ENCODE results near the gene HNF4A.
"Not testable (repeated sequence)": the region's sequence is repeated elsewhere in the genome, so short reads cannot be mapped to it uniquely, and the experiment has no call there.

Gene HNF4A

DNA sequence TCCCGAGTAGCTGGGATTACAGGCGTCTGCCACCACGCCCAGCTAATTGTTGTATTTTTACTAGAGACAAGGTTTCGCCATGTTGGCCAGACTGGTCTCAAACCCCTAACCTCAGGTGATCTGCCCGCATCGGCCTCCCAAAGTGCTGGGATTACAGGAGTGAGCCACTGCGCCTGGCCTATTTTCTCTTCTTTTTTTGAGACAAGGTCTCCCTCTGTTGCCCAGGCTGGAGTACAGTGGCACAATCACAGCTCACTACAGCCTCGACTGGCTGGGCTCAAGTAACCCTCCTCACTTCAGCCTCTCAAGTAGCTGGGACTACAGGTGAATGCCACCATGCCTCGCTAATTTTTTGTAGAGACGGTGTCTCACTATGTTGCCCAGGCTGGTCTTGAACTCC lies 9.6 kb upstream of the HNF4A start:
- not testable (repeated sequence) for DNase-seq

DNA sequence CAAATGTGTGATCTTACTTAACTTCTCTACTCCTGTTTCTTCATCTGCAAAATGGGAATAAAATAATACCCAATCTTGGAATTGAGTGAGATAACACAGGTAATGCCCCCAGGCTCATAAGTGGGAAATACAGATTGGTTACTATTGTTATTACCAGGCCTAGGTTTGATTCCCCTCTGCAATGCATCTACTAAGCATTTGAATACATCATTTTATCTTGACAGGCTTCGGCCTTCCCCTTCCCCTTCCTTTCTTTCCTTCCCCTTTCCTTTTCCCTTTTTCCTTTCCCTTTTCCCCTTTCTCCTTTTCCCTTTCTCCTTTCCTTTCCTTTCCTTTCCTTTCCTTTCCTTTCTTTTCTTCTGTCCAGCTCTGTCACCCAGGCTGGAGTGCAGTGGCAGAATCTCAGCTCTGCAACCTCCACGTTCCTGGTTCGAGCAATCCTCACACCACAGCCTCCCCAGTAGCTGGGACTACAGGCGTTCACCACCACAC lies 7.3 kb upstream of the HNF4A start:
- no peak for DNase-seq

DNA sequence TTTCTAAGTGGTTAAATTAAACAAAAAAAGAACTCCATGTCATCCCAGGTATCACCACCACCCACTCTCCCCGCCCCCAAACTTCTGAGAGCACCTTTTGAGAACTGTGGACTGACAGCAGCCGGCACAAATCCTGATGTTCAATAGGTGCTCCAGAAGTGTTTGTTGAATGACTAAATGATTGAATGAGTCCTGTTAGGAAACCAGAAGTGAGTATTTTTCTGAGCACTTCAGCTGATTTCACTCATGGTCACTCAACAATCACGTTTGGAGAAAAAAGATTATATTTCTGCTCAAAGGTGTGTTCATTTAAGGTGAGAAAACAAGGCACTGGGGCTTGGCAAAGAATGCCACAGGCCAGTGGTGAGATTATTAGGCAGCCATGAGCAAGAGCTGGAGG lies 6.2 kb upstream of the HNF4A start:
- no peak for DNase-seq

DNA sequence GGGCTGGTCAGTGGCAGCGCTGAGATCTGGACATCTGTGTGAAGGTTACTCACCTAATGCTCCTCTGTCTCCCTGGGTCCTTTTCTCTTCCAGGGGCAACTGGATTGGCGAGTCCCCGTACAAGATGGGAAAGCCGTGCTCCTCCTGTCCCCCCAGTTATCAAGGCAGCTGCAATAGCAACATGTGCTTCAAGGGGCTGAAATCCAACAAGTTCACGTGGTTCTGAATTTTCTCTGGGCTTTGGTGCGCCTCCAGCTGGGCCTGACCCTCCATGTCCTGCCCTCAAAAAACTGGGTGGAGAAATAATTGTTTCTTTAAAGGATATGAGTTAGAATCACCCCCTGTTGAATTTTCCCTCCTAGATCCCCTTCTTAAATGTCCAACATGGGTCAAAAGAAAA lies 4.9 kb upstream of the HNF4A start:
- DNase-seq = no peak

DNA sequence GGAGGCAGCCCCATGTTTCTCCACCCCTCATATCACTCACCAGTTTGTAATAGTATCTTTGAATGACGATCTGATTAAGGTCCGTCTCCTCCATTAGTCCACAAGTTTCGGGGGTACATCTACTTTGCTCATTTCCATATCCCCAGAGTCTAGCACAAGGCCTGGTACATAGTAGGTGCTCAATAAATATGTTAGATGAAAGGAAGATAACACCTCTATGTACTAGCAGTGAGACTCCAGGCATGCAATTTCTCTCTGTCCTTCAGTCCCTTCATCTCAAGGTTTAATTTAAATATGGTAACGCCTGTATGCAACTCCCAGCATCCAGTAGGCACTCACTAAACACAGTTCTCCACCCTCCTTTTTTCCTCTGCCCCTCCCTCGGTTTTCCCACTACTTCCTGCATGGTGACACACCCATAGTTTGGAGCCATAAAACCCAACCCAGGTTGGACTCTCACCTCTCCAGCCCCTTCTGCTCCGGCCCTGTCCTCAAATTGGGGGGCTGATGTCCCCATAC lies 461 bp upstream of the HNF4A start:
- DNase-seq = no peak

DNA sequence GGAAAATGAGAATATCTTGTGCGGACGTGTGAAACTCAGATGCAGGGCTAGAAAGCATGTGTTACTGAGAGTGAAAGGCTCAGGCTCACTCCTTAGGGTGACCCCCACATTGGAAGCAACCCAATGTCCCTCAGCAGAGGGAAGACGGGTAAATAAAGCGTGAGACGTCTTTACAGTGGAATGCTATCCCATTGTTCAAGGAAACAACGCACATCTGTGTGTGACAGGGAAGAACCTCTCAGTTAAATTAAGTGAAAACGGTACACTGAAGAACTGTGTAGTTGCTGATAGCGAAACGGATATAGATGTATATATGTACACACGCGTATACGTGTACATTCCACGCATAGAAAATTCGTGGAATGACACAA lies 839 bp downstream of the HNF4A start:
- no peak for DNase-seq

DNA sequence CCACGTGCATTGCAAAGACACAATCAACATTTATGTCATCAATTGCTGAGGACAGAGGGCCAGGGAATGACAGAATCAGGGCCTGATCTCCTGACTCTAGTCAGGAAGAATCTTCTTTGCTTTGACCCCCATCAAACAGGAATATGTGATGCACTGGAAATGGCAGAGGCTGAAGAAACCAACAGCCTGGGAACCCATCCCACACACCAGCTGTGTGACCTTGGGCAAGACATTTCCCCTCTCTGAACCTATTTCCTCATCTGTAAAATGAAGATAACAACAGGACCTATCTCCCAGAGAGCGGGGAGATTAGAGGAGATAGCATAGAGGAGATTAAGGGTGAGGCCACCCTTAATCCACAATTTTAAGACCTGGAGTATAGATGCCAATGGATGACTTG lies 1.5 kb downstream of the HNF4A start:
- DNase-seq = no peak

DNA sequence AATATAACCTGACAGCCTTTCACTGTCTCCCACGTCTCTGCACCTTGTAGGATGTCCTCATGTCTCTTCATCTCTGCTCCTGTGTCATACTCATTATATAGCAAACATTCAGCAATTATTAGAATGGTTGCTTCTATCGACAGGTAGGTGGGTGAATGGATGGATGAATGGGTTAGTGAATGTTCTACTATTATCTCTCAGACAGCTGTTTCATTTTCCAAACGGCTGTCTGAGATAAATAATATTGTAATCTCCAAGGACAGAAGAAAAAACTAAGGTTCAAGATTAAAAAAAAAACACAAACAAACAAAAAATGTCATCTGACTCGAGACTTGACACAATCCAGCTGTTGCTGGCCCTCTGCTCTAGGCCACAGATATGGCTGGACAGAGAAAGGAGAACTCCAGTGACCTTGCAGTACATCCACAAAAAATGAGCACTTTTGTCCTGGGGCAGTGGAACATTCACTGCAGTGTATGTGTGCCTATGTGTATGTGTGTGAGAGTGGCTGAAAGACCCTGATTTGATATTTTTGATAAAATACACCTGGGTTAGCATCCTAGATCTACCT lies 2.1 kb downstream of the HNF4A start:
- no peak for DNase-seq

DNA sequence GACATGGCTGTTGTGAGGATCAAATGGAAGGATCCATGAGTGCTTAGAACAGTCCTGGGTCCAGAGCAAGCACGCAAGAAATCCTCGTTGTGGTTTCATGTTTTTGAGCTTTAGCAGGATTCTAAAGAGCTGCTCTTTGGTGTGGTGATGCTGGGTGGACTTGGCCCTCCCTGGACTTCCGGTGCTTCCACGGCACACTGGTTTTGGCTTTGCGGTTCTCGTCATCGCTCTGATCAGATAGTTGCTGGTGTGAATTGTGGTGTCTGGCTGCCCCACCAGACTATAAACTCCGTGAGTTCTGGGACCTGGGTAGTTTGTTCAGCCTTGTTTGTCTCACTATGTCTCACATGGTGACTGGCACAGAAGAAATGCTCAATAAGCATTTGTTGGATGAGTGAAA lies 3.3 kb downstream of the HNF4A start:
- no peak for DNase-seq

DNA sequence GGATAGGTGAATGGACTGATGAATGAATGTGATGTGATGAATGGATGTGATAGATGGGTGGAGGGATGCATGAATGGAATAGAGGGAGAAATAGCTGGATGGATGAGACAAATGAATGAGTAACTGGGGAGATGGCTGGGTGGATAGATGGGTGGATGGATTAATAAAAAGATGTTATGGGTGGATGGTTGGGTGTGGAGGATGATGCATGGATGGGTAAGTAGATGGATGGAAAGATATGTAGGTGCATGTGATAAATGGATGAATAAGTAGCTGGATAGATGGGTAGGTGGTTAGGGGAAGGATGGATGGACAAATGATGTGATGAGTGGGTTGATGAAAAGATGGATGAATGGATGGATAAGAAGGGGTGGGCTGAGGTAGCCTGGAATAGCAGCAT lies 4.7 kb downstream of the HNF4A start:
- DNase-seq = no peak

DNA sequence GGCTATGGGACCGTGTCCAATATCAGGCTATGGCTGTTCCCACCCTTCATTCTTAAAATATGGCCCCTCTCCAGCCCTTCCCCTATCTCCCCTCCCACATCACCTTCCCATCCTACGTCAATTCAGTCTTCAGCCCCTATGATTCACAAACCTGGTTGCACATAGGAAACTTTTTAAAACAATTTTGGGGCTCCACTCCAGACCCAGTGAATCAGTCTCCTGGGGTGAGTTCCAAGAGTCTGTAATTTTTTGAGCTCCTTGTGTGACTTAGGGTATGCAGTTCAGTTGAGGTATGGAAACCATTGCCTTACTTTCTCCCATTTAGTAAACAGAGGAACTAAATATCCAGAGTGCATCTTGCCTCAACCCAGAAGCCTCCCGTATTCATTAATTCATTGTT lies 5.5 kb downstream of the HNF4A start:
- DNase-seq = no peak

DNA sequence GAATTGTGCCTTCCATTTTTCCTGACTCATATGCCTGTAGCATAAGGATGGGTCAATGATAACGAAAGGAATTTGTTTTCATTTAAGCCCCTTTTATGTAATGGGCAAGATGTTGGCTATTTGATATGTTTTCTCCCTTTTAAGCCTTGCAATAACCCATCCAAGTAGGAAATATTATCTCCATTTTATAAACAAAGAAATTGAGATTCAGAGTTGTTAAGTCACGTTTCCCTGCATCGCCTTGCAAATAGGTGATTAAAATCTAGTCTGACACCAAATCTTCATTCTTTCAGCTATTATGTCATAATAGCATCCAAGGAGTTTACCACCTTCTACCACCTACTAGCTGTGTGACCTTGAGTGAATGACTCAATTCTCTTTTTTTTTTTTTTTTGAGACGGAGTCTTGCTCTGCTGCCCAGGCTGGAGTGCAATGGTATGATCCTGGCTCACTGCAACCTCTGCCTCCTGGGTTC lies 7.0 kb downstream of the HNF4A start:
- DNase-seq = no peak

DNA sequence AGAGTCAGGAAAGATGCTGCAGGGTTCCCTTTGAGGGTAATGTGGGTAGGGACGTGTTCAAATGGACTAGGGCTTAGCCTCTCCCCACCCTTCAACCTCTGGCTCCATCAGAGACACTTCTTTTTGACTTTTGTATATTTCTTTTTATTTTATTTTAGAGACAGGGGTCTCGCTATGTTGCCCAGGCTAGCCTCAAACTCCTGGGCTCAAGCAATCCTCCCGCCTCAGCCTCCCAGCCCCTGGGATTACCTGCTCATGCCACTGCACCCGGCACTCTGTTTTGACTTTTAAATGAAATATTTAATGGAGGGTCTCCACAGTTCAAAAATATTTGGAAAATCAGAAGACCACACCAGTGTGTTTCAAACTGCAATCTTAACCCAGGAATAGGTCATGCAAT lies 8.6 kb downstream of the HNF4A start:
- DNase-seq = no peak

DNA sequence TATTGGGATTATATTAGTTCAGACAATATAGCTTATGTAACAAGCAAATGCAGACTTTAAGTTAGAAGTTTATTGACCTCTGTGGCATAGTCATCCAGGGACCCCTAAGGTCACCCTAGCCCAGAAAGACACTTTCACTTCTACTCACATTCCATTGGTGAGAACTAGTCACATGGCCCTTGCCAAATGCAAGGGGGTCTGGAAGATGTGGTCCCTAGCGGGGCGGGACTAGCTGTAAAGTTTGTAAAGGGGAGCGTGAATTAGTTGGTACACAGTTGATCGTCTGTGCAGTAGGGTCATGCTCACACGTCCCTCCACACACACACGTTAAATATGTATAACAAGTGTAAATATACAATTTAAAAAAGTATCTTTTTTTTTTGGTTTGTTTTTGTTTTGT lies 9.3 kb downstream of the HNF4A start:
- DNase-seq = no peak

DNA sequence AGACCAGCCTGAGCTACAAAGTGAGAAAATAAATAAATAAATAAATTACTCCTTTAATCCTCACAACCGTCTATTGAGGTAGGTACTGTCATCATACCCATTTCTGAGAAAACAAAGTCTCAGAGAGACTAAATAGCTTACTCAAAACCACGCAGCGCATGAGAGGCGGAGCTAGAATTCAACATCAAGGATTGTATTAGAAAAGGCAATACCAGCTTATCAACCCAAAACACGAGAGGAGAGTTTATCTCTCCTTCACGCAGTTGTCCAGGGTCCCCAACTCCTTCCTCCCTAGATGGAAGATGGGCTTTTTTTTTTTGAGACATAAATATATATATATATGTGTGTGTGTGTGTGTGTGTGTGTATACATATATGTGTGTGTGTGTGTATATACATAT lies 12.2 kb downstream of the HNF4A start:
- peak; percentile 79 for DNase-seq

DNA sequence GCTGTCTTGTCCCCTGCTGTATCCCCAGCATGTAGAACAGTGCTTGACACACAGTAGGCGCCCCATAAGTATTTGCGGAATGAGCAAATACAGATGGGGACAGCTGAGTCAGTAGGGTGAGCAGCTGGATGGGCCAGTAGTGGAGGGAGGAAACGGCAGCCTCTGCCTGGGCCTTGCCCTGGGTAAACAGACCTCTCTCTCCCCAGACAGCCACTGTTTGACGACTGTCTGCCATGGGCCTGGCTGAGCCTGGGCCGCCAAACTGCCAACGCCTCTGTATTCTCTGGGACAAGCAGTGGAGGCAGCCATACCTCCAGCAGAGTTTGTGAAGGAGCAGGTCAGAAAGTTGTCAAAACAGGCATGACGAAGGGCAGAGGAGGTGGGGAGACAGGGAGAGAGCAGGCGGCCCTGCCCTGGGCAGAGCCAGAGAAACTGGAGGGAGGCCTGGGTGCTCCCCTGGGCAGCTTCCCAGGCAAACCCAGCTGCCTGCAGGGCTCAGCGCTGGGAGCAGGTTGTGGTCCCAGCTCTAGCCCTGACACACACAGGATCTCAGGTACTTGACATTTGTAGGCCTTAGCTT lies 15.2 kb downstream of the HNF4A start:
- no peak for DNase-seq

DNA sequence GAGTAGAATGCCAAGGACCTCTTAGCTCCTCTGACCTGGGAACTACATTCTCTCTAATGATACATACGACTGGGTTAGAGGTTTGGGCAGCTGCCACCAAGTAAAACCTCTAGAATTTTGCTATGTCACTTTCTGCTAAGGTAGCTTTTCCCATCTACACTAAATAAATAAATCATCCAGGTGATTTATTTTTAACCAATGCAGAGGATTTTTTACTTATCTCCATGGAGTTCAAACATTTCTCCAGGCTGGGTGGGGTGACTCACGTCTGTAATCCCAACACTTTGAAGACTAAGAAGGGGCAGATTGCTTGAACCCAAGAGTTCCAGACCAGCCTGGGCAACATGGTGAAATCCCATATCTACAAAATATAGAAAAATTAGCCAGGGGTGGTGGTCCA lies 27.1 kb downstream of the HNF4A start:
- DNase-seq = no peak

DNA sequence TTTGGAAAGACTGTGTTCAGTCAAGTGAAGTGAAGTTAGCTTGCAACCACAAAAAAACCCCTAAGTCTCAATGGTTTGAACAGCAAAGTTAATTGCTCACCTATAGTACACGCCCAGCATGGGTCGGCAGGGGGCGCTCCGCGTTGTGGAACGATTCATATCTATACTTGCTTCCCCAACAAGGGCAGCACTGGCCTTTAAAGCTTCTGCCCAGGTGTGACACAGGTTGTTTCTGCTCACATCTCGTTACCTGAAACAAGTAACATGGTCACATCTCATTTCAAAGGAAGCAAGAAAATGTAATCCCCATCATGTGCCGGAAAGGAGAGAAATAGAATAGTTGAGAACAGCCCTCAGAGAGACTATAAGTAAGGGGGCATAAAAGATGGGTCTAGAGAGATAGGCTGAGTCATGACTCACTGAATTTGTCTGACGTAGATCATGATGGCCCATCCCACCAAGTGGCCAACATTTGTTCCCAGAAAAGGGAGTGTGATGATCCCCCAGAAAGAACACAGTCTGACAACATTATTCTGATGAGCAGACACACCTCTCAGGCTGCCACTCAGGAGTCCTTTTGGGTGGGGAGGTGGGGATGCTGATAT lies 29.0 kb downstream of the HNF4A start:
- DNase-seq = peak; percentile 86

DNA sequence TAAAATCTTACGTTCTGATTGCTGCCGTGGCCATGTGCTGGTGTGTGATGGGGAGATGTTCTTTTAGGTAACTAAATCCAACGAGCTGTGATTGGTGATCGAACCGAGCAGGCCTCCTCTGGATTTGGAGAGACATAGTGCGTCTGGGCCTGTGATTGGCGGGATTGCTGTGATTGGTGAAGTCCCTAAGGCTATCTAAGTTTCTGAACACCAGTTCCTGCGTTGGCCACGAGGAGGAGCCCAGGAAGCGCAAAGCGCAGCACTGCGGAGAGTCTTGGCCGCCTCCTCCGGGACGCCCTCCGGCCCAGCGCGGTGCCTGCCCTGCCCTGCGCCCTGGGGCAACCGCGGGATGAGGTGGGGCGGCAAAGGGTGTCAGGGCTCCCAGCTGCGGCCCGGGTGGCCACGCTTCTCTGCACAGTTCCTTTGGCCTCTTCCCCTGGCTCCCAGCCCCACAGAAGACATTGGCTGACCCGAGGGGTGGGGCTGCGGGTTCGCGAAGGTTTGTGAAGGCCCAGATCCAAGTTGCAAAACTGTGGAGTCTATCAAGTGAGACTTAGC lies 33.0 kb downstream of the HNF4A start:
- peak; percentile 87 for DNase-seq

DNA sequence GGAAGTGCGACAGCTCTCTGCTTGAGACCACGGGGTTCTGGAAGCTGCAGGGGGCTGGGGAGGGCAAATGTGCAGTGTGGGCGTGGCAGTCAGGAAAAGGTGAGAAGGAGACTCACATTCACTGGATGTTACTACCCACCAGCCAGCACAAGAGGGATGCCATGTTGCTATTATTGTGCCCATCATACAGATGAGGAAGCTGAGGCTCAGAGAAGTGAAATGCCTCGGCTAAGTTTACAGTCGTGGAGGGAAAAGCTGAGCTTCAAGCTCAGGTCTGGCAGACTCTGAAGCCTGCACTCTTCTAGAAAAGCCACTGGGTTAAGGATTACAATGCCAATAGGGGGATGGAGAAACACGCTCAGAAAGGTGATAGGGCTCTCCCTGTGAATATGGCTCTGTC lies 34.4 kb downstream of the HNF4A start:
- DNase-seq = no peak

DNA sequence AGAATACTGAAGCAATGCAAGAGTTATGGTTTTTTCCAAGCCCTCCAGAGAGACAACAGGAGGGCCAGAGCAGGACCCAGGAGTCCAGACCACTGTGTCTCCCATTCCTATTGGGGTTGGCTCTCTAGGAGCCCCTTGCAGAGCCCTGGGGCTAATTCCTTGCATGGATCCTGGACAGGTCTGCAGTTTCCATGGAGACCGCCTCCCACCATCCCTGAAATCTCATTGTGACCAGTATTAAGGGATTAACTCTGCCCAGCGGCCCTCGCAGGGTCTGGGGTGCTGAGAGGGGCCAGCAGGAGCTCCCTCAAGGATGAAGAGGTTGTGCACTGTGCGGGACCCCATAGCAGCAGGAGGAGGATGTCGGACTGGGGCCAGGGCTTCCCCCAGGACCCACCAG lies 34.8 kb downstream of the HNF4A start:
- DNase-seq = no peak

DNA sequence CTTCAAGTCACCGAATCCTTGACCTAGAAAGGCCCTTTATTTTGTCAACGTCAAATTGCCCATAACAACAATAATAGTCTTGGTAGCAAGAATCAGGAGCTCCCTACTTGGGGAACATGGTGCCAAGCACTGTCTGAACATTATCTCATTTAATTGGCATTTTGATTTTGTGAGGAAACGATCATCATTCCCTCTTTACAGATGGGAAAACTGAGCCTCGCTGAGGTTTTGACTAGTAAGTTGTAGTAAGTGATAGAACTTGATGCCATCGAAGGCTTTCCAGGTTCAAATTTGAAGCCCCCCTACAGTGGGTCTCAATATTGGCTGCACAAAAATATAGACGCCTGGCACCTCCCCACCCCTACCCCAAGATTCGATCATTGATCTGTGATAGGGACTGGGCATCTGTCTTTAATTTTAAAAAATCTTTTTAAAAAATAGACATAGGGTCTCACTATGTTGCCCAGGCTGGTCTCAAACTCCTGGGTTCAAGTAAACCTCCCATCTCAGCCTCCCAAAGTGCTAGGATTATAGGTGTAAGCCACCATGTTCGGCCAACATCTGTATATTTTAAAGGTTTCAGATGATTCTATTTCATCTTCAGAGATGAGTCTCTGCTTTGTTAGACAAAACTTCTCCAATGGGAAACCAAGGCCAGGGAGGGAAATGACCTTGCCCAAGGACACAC lies 36.7 kb downstream of the HNF4A start:
- DNase-seq = no peak

DNA sequence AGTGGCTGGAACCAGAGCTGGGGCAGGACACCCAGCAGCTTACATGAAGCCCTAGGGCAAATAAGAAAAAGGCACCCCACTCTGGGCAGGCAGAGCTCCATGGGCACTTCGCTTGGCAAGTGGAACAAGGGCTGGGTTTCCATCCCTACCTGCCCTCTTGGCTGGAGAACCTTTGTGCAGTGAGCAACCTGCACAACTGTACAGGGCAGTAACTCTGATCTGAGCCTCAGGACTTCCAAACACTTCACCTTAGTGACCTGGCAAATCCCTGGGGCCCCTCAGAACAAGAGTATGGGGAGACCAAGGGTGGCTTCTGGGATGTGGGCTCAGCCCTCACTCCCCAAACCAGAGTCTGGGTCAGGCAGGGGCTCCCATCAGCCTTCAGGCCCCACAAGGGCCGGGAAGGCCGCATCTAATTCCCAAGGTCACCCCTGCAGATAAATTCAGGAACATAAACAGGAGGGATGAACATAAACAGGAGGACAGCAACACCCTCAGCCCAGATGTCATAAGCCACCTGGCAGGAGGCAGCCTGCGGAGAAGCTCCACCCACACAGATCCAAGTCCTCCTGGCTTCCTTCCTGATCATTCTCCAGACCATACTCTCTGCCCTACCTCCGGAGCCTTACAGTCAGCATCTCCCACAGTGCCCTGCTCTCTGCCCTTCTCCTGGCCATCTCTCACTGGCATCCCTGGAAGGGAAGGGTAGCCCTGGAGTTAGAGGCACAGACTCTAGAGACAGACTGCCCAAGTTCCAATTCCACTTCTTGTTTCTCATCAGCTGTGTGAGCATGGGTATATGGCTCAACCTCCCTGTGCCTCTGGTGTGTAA lies 37.5 kb downstream of the HNF4A start:
- DNase-seq = no peak
